HG03565 (cell line): ENCODE data around the gene MAGI1.

Experiments
- ATAC-seq: cut with Tn5 transposase; IDR thresholded peaks from one replicate; pipeline ENCODE4 v1.9.1; 2021; ENCODE audit warnings: mild to moderate bottlenecking, moderate library complexity; ENCODE audit not compliant: unreplicated experiment

MAGI1 gene

GRCh38 chr3:65508750-65509422 lies 529.8 kb downstream of the MAGI1 start:
- no peak for ATAC-seq

- no peak for ATAC-seq
Observed at GRCh38 chr3:65507437-65507836, 531.3 kb downstream of the MAGI1 start.

- no peak for ATAC-seq
Observed at GRCh38 chr3:65503776-65504175, 534.9 kb downstream of the MAGI1 start.

GRCh38 chr3:65502526-65502925 lies 536.2 kb downstream of the MAGI1 start:
- no peak for ATAC-seq

- ATAC-seq: no peak
Observed at GRCh38 chr3:65500398-65501306, 538.1 kb downstream of the MAGI1 start.

GRCh38 chr3:65497846-65498245 lies 540.9 kb downstream of the MAGI1 start:
- ATAC-seq: no peak

GRCh38 chr3:65497236-65497635 lies 541.5 kb downstream of the MAGI1 start:
- no peak for ATAC-seq

- no peak for ATAC-seq
Observed at GRCh38 chr3:65493938-65494337, 544.8 kb downstream of the MAGI1 start.

GRCh38 chr3:65493371-65493882 lies 545.3 kb downstream of the MAGI1 start:
- no peak for ATAC-seq

GRCh38 chr3:65492249-65492648 lies 546.5 kb downstream of the MAGI1 start:
- no peak for ATAC-seq

- no peak for ATAC-seq
Observed at GRCh38 chr3:65490114-65490513, 548.6 kb downstream of the MAGI1 start.

GRCh38 chr3:65489253-65489652 lies 549.5 kb downstream of the MAGI1 start:
- no peak for ATAC-seq

GRCh38 chr3:65485826-65486469 lies 552.8 kb downstream of the MAGI1 start:
- ATAC-seq: no peak

- ATAC-seq: no peak
Observed at GRCh38 chr3:65484964-65485363, 553.8 kb downstream of the MAGI1 start.

GRCh38 chr3:65483480-65483879 lies 555.2 kb downstream of the MAGI1 start:
- ATAC-seq: no peak

GRCh38 chr3:65483011-65483410 lies 555.7 kb downstream of the MAGI1 start:
- ATAC-seq: no peak

- ATAC-seq: no peak
Observed at GRCh38 chr3:65481085-65481484, 557.6 kb downstream of the MAGI1 start.

- ATAC-seq: no peak
Observed at GRCh38 chr3:65479990-65480389, 558.7 kb downstream of the MAGI1 start.

- ATAC-seq: no peak
Observed at GRCh38 chr3:65478551-65479500, 559.9 kb downstream of the MAGI1 start.

- no peak for ATAC-seq
Observed at GRCh38 chr3:65473736-65474135, 565.0 kb downstream of the MAGI1 start.
